Neutrophil (primary cell): ENCODE measurements around the gene SNAI3.

ENCODE experiments used
- H3K27ac ChIP-seq: fragments of 200-600 bp; sonication (generic); 2 replicates; pipeline ENCODE4 v1.5.1; 2016; ENCODE audit warnings: mild to moderate bottlenecking, moderate library complexity
- H3K27me3 ChIP-seq: fragments of 200-600 bp; sonication (generic); 2 replicates; pipeline ENCODE4 v1.6.0; 2016; ENCODE audit warnings: mild to moderate bottlenecking
- H3K36me3 ChIP-seq: fragments of 200-600 bp; sonication (generic); 2 replicates; pipeline ENCODE4 v1.5.1; 2017
- H3K4me1 ChIP-seq, 2 experiments: fragments of 200-600 bp in 1 of 2; sonication (generic) in 1 of 2; 1 replicate in 1 of 2; 2 replicates in 1 of 2; pipeline versions ENCODE4 v1.5.1 to v1.6.1; 2013 to 2016; ENCODE audit warnings: low read depth in 1 of 2, low read length in 1 of 2, mild to moderate bottlenecking in 1 of 2, moderate library complexity in 1 of 2; ENCODE audit not compliant: control insufficient read depth in 1 of 2, insufficient read depth in 1 of 2
- H3K4me3 ChIP-seq, 2 experiments: fragments of 200-600 bp in 1 of 2; sonication (generic) in 1 of 2; 1 replicate in 1 of 2; 2 replicates in 1 of 2; pipeline ENCODE4 v1.5.1; 2013 to 2016; ENCODE audit warnings: low read depth in 1 of 2, low read length in 1 of 2, mild to moderate bottlenecking in 1 of 2, moderate library complexity in 1 of 2
- H3K9me3 ChIP-seq: fragments of 200-600 bp; sonication (generic); 2 replicates; pipeline ENCODE4 v1.5.1; 2016
- TF ChIP-seq, protein P1 (sequence below): fragments of 200-600 bp; sonication (generic); IDR thresholded peaks from 2 replicates; pipeline ENCODE4 v1.5.1; 2016; ENCODE audit warnings: antibody characterized with exemption

The SNAI3 gene

DNA sequence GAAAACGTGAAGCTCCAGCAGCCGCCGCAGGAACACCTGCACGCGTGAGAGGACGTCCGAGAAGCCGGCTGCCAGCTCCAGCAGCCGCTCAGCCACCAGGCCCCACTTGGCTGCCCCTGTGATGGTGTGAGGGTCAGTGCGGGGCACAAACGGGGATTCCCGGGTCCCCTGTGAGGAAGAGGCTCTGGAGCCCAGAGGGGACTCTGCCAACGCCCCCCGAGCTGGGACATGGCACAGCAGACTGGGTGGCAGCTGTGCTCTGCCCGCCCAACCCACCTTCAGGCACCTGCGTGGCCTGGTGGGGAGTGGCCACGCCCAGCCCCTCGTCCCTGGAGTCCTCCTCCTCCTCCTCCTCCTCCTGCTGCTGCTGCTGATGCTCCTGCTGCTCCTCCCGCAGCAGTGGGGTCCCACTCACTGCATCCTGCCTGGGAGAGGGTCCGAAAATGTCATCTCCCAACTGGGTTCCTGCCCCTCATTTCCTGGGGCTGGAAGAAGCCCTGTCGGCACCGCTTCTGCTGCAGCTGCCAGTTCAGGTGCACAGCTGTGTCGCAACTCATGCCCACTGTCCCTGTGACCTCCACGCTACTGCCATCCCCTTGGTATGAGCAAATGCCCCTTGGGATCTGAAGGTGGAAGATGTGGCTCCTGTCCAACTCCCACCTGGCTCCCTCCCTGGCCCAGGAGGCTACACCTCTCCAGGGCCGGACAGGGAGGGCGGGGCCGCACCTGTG, 47.5 kb upstream of the SNAI3 start:
- no peak overlapping the region for H3K4me3 ChIP-seq
- TF ChIP-seq, protein P1, sequence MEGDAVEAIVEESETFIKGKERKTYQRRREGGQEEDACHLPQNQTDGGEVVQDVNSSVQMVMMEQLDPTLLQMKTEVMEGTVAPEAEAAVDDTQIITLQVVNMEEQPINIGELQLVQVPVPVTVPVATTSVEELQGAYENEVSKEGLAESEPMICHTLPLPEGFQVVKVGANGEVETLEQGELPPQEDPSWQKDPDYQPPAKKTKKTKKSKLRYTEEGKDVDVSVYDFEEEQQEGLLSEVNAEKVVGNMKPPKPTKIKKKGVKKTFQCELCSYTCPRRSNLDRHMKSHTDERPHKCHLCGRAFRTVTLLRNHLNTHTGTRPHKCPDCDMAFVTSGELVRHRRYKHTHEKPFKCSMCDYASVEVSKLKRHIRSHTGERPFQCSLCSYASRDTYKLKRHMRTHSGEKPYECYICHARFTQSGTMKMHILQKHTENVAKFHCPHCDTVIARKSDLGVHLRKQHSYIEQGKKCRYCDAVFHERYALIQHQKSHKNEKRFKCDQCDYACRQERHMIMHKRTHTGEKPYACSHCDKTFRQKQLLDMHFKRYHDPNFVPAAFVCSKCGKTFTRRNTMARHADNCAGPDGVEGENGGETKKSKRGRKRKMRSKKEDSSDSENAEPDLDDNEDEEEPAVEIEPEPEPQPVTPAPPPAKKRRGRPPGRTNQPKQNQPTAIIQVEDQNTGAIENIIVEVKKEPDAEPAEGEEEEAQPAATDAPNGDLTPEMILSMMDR = no peak
- peaks cover 27% of the 10 kb centered on the region for H3K36me3 ChIP-seq
- no peak overlapping the region for H3K27ac ChIP-seq
- H3K4me1 ChIP-seq = peaks cover 2 to 8% of the 10 kb centered on the region in 2 experiments
- H3K9me3 ChIP-seq = no peaks in the 10 kb centered on the region
- no peaks in the 10 kb centered on the region for H3K27me3 ChIP-seq

DNA sequence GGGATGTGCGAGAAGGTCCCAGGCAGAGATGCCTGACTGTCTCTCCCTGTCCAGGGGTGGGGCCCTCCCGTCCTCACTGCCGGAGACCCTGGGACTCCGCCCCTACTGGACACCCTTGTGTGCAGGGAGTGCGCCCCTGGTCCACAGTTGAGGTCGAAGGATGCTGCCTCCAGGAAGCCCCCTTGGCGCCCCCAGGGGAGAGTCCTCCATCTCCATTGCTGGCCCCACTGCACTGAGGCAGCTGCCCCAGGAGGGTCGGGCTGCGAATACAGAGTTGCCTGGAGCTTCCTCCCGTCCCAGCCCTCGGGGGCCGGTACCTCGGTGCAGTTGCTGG, 46.6 kb upstream of the SNAI3 start:
- TF ChIP-seq, protein P1 = no peak
- peaks cover 27% of the 10 kb centered on the region for H3K36me3 ChIP-seq
- H3K27ac ChIP-seq = no peak overlapping the region
- no peak overlapping the region for H3K4me3 ChIP-seq
- peaks cover 2 to 8% of the 10 kb centered on the region in 2 experiments for H3K4me1 ChIP-seq
- H3K9me3 ChIP-seq = no peaks in the 10 kb centered on the region
- H3K27me3 ChIP-seq = no peaks in the 10 kb centered on the region

GRCh38 chr16:88732172-88732960, 46.1 kb upstream of the SNAI3 start:
- Histone ChIP-seq H3K9me3 (no peaks in the 10 kb centered on the region), H3K27me3 (no peaks in the 10 kb centered on the region), H3K4me1 (peaks cover under 1 to 4% of the 10 kb centered on the region in 2 experiments), H3K4me3 (no peak overlapping the region), H3K27ac (no peak overlapping the region), H3K36me3 (peaks cover 30% of the 10 kb centered on the region)
- TF ChIP-seq, protein P1 = no peak

- TF ChIP-seq, protein P1 = no peak
- Histone ChIP-seq H3K27ac (no peak overlapping the region), H3K36me3 (peaks cover 36% of the 10 kb centered on the region)
Observed at GRCh38 chr16:88731699-88732098, 45.4 kb upstream of the SNAI3 start.

DNA sequence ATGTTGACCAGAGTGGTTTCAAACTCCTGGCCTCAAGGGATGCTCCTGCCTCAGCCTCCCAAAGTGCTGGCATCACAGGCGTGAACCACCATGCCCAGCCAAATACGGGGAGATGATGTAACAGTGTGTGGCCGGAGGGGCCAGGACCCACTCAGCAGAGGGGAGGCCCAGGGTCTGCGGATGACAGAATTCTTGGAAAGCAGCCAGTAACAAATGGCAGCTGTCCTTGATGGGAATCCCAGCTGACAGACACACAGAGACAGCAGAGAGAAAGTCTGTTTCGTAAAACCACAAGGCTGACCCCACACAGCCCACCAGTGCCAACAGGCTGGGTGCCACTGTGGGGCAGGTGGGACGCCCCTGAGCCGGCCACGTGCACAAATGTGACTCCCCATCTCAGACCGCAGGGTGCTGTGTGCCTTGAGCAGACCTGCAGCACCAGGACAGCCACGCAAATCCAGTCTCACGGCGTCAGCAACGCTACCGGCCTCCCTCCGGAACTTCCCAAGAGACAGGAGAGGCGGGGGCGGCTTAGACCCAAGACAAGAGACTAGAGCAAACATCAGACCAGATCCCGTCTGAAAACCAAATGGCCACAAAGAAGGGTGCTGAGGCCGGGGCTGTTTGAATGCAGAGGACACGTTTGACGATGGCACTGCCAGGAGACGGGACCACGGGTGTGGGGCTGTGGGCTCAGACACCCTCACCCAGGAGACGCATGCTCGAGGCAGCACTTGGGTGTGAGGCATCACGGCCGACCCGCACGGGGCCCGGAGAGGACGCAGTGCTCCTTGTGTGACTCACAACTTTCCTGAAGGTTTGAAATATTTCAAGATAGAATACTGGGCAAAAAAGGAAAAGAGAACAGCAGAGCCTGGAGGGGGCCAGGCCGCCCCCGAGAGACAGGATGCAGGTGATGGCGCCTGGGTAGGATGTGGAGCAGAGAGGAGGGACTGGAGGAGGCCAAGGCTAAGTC, 44.6 kb upstream of the SNAI3 start:
- no peaks in the 10 kb centered on the region for H3K27me3 ChIP-seq
- H3K27ac ChIP-seq = no peak overlapping the region
- H3K4me1 ChIP-seq = no peaks in the 10 kb centered on the region
- H3K36me3 ChIP-seq = peaks cover 44% of the 10 kb centered on the region
- H3K4me3 ChIP-seq = no peak overlapping the region
- TF ChIP-seq, protein P1 = no peak
- H3K9me3 ChIP-seq = no peaks in the 10 kb centered on the region

More at GRCh38 chr16:88731699-88732098, 45.4 kb upstream of the SNAI3 start:
- Histone ChIP-seq H3K27me3 (no peaks in the 10 kb centered on the region), H3K4me1 (no peaks in the 10 kb centered on the region), H3K4me3 (no peak overlapping the region), H3K9me3 (no peaks in the 10 kb centered on the region)
